HG03103 (cell line): Measurements from ENCODE around the gene CASP4.

Source experiments
- ATAC-seq: cut with Tn5 transposase; IDR thresholded peaks from one replicate; pipeline ENCODE4 v1.9.1; 2021; ENCODE audit warnings: low read depth; ENCODE audit not compliant: unreplicated experiment

CASP4 gene

DNA sequence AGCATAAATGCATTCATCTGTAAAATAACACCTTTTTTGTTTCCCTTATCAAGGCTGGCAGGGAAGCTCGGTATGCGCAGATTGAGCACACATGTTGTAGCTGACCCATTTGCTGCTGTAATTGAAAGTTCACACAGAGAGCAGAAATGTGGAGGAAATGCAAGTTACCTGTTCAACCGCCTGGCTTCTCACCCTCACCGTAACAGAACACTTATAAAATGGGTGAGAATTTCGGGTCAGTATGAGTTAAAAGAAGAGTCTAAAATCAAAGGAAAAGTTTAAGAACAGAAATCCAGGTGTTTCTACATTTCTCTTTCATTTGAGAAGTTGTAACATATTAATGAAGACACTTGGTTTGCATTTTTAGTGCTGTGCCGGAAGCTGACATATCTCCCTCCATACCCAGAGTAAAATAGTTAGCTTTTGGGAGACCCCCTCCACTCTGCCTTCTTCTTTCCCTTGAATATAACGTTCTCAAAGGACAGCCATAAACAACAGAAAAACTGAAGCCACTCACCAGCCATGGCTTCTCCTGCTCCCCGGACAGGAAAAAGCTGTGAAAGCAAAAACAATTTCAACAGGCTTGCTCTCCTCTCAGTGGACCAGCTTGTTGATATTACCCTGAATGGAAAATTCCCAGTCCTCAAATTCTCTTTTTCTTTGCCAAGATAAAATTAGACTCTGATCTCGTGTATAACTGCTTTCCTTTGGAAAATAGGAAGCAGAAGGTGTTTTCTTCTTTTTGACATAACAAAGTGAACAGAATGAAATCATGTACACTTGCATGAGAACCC, 70.3 kb downstream of the CASP4 start, which contains the start of gene CASP12:
CASP12 (minus strand) TSS at position 570 of the 794 bp plus-strand sequence.
- ATAC-seq = no peak

DNA sequence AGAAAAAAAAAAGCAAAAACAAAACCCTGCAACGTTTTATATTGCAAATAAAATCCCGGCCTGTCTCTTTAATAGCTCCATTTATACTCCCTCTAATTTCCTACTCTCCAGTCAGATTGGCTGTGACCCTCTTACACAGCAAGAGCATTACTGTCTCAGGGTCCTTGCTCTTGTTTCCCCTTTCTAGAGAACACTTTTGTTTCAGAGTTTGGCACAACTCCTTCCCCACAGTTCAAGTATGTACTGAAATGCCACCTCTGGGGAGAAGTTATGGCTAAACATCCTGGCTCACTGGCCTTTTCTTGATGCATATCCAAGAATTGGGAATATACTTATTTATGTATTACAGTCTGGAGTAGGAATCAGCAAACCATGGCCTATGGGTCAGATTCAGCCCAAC, 72.7 kb downstream of the CASP4 start:
- ATAC-seq = no peak

DNA sequence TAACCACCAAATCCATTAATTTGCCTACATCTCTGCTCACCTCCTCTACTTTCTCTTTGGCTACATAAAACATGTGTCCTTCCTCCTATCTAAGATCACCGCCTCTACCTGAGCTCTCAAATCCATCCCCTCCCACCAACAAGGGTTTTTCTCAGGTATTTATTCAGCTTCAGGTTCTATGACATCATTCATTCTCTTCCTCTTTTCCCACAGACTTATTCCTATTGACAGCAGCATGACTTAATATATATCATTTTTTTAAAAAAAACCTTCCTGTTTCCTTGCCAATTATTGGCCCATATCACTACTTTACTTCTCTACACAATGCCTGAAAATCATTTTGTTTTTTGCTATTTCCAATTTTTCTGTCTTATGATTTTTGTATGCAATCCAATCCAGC, 74.5 kb downstream of the CASP4 start:
- ATAC-seq = no peak
